ENCODE data around the gene TAF1D. TPM values are rescaled to one million over a fixed set of nuclear protein-coding genes. Genes with fewer than 3 reads are reported as not detected.

TAF1D gene
- total RNA-seq, 4 donors from 2014 or later = 28.3 to 114 (median 58.1) TPM

GRCh38 chr11:93700830-93701229, 40.5 kb downstream of the TAF1D start:
- no peak overlapping the region for H3K4me3 ChIP-seq
- no peak overlapping the region for H3K27ac ChIP-seq
- no peaks in the 10 kb centered on the region for H3K4me1 ChIP-seq
- TF ChIP-seq EP300 (IDR thresholded peaks at IDR 0.05) = no peak
- no peak for TF ChIP-seq POLR2A (IDR thresholded peaks at IDR 0.05)
- TF ChIP-seq POLR2AphosphoS5 (IDR thresholded peaks at IDR 0.05) = no peak
- no peak for TF ChIP-seq CTCF (IDR thresholded peaks at IDR 0.05)
- ATAC-seq = no peak
- H3K9me3 ChIP-seq = no peaks in the 10 kb centered on the region
- no peaks in the 10 kb centered on the region for H3K27me3 ChIP-seq
- H3K36me3 ChIP-seq = peaks cover 5 to 97% of the 10 kb centered on the region in 2 donors
- 60 to 78% methylated on average over 2 of the region's 3 CpGs for WGBS, 2 donors (ENCODE audit: low coverage in 1 of 2)

- TF ChIP-seq POLR2A (IDR thresholded peaks at IDR 0.05) (no peak), POLR2AphosphoS5 (IDR thresholded peaks at IDR 0.05) (no peak), CTCF (IDR thresholded peaks at IDR 0.05) (no peak), EP300 (IDR thresholded peaks at IDR 0.05) (no peak)
Observed at GRCh38 chr11:93697611-93698010, 43.7 kb downstream of the TAF1D start.

GRCh38 chr11:93694557-93694956, 46.7 kb downstream of the TAF1D start:
- H3K9me3 ChIP-seq = no peaks in the 10 kb centered on the region
- H3K4me3 ChIP-seq = no peak overlapping the region
- TF ChIP-seq POLR2A (IDR thresholded peaks at IDR 0.05) (no peak), CTCF (IDR thresholded peaks at IDR 0.05) (no peak), POLR2AphosphoS5 (IDR thresholded peaks at IDR 0.05) (no peak), EP300 (IDR thresholded peaks at IDR 0.05) (no peak)
- H3K36me3 ChIP-seq = peaks cover 5 to 98% of the 10 kb centered on the region in 2 donors
- no peak overlapping the region for H3K27ac ChIP-seq
- ATAC-seq = no peak
- no peaks in the 10 kb centered on the region for H3K4me1 ChIP-seq
- H3K27me3 ChIP-seq = no peaks in the 10 kb centered on the region

More at GRCh38 chr11:93697611-93698010, 43.7 kb downstream of the TAF1D start:
- ATAC-seq = no peak
- no peaks in the 10 kb centered on the region for H3K9me3 ChIP-seq
- WGBS, 2 donors (ENCODE audit: low coverage in 1 of 2) = 91 to 94% methylated on average over 4 of the region's 4 CpGs
- H3K27ac ChIP-seq = no peak overlapping the region
- no peaks in the 10 kb centered on the region for H3K27me3 ChIP-seq
- H3K4me1 ChIP-seq = no peaks in the 10 kb centered on the region
- peaks cover 5 to 98% of the 10 kb centered on the region in 2 donors for H3K36me3 ChIP-seq
- no peak overlapping the region for H3K4me3 ChIP-seq

- H3K27ac ChIP-seq = no peak overlapping the region
- no peak for ATAC-seq
- no peaks in the 10 kb centered on the region for H3K9me3 ChIP-seq
- H3K4me1 ChIP-seq = no peaks in the 10 kb centered on the region
- no peaks in the 10 kb centered on the region for H3K27me3 ChIP-seq
- WGBS, 2 donors (ENCODE audit: low coverage in 1 of 2) = 83 to 89% methylated on average over 2 of the region's 2 CpGs
- peaks cover 5 to 98% of the 10 kb centered on the region in 2 donors for H3K36me3 ChIP-seq
- no peak overlapping the region for H3K4me3 ChIP-seq
- no peak for TF ChIP-seq POLR2AphosphoS5 (IDR thresholded peaks at IDR 0.05)
- TF ChIP-seq POLR2A (IDR thresholded peaks at IDR 0.05) = no peak
- TF ChIP-seq CTCF (IDR thresholded peaks at IDR 0.05) = no peak
- TF ChIP-seq EP300 (IDR thresholded peaks at IDR 0.05) = no peak
Observed at GRCh38 chr11:93694109-93694508, 47.2 kb downstream of the TAF1D start.

GRCh38 chr11:93689240-93689639, 52.1 kb downstream of the TAF1D start:
- ATAC-seq = no peak
- Histone ChIP-seq H3K27me3 (no peaks in the 10 kb centered on the region), H3K9me3 (no peaks in the 10 kb centered on the region), H3K4me1 (no peaks in the 10 kb centered on the region), H3K4me3 (no peak overlapping the region), H3K27ac (no peak overlapping the region), H3K36me3 (peaks cover 0 to 95% of the 10 kb centered on the region in 2 donors)
- no peak for TF ChIP-seq POLR2A (IDR thresholded peaks at IDR 0.05)
- no peak for TF ChIP-seq CTCF (IDR thresholded peaks at IDR 0.05)
- TF ChIP-seq POLR2AphosphoS5 (IDR thresholded peaks at IDR 0.05) = no peak
- TF ChIP-seq EP300 (IDR thresholded peaks at IDR 0.05) = no peak
- WGBS, 2 donors (ENCODE audit: low coverage in 1 of 2) = 65 to 83% methylated on average over 2 of the region's 2 CpGs

All from gastroesophageal sphincter (tissue), 4 donors.